HL-60 (cell line): Measurements from ENCODE around the gene MAP1B.

Experiments used
- DNase-seq, 2 experiments: peaks; one replicate each; pipeline ENCODE4 v3.0.0-alpha.2; 2010 to 2020; ENCODE audit warnings: low read depth in 1 of 2, low spot score in 1 of 2
- H3K27ac ChIP-seq: fragments of 250-450 bp; sonication (Bioruptor Pico); replicated peaks from 2 replicates; pipeline ENCODE4 v1.5.1; 2020; ENCODE audit warnings: mild to moderate bottlenecking, moderate library complexity
- H3K27me3 ChIP-seq: fragments of 250-450 bp; sonication (Bioruptor Pico); 2 replicates; pipeline ENCODE4 v1.5.1; 2021; ENCODE audit warnings: mild to moderate bottlenecking, moderate library complexity; ENCODE audit not compliant: insufficient read depth, poor library complexity, severe bottlenecking
- H3K4me3 ChIP-seq: replicated peaks from 2 replicates; pipeline ENCODE4 v1.5.1; 2011; ENCODE audit warnings: mild to moderate bottlenecking, control low read depth, low read length; ENCODE audit not compliant: insufficient read depth
- GABPA ChIP-seq: IDR thresholded peaks from 2 replicates; pipeline ENCODE4 v1.6.1; 2012; ENCODE audit warnings: low read depth
- POLR2AphosphoS5 ChIP-seq: IDR thresholded peaks from 2 replicates; pipeline ENCODE4 v1.6.1; 2012; ENCODE audit warnings: low read depth
- REST ChIP-seq: IDR thresholded peaks from 2 replicates; pipeline ENCODE4 v1.6.1; 2012; ENCODE audit warnings: low read depth; ENCODE audit not compliant: insufficient replicate concordance
- SPI1 ChIP-seq: IDR thresholded peaks from 2 replicates; pipeline ENCODE4 v1.6.1; 2012; ENCODE audit warnings: low read depth, mild to moderate bottlenecking, borderline replicate concordance
- TF ChIP-seq, protein P1 (sequence below): IDR thresholded peaks from one replicate; pipeline ENCODE4 v1.5.1; 2011; ENCODE audit warnings: low read length, control low read depth, inconsistent platforms; ENCODE audit not compliant: insufficient read depth

Gene MAP1B

GRCh38 chr5:72125271-72125940 lies 18.1 kb downstream of the MAP1B start:
- TF ChIP-seq GABPA (no peak), SPI1 (no peak), POLR2AphosphoS5 (no peak), REST (no peak)
- TF ChIP-seq, protein P1, sequence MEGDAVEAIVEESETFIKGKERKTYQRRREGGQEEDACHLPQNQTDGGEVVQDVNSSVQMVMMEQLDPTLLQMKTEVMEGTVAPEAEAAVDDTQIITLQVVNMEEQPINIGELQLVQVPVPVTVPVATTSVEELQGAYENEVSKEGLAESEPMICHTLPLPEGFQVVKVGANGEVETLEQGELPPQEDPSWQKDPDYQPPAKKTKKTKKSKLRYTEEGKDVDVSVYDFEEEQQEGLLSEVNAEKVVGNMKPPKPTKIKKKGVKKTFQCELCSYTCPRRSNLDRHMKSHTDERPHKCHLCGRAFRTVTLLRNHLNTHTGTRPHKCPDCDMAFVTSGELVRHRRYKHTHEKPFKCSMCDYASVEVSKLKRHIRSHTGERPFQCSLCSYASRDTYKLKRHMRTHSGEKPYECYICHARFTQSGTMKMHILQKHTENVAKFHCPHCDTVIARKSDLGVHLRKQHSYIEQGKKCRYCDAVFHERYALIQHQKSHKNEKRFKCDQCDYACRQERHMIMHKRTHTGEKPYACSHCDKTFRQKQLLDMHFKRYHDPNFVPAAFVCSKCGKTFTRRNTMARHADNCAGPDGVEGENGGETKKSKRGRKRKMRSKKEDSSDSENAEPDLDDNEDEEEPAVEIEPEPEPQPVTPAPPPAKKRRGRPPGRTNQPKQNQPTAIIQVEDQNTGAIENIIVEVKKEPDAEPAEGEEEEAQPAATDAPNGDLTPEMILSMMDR, result no peak
- no peak overlapping the region for H3K4me3 ChIP-seq
- DNase-seq, result no peak
- no peaks in the 10 kb centered on the region for H3K27me3 ChIP-seq
- H3K27ac ChIP-seq, result no peak overlapping the region

DNA sequence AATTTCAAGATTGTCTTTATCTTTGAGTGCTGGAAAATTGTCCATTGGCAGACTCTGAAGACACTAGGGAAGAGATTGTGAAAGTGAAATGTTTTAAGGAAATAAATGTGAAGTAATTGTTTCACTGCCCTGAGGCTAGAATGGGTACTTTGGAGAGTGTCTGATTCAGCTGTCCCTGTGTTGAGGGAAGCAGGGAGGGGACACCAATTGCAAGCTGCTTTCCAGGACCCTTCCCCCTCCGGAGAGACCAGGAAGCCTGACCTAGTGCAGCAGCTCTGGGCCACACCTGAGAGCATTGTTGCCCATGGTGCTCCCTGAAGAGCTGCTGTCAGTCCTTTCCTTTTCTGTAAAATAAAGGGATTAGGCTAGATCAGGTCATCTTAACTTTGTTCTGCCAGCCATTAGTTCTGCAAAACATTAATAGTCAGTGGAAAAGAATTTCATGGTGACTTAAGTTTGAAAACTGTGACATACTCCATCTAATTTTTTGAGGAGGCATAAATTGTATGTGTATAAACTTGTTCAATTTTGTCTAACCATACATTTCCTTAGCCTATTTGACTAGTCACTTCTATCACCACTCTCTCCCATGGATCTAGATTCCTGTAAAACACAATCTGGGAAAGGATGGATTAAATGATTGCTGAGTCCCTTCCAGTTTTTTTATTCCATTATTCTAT lies 18.8 kb downstream of the MAP1B start:
- no peaks in the 10 kb centered on the region for H3K27me3 ChIP-seq
- TF ChIP-seq POLR2AphosphoS5, result no peak
- TF ChIP-seq, protein P1, result no peak
- no peak overlapping the region for H3K27ac ChIP-seq
- DNase-seq, result no peak
- no peak overlapping the region for H3K4me3 ChIP-seq

DNA sequence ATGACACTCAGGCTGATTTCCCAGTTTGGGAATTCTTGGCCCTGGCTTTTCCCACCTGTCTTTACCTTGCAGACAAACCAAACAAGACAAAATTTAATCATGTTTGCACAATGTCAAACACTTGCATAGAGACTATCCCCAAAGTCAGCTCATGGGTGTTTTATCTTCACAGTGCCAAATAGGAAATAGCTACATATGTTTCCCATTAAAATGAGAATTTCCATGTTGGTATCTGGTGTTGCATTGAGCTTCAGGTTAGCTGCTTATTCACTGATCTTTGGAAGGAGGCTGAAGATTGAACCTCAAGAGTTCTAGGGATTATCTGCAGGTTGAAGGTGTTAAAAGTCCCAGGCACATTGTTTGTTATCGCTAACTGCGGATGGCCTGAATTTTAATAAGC lies 19.5 kb downstream of the MAP1B start:
- Histone ChIP-seq H3K27me3 (no peaks in the 10 kb centered on the region), H3K4me3 (no peak overlapping the region), H3K27ac (no peak overlapping the region)
- TF ChIP-seq REST (no peak), SPI1 (no peak), POLR2AphosphoS5 (no peak), GABPA (no peak)
- TF ChIP-seq, protein P1, result no peak
- DNase-seq, result no peak
